Cardiac septum (tissue), 1 donor: ENCODE results near the gene PDPK1. TPM values are rescaled to one million over a fixed set of nuclear protein-coding genes. Genes with fewer than 3 reads are reported as not detected.
"Not testable (repeated sequence)": the region's sequence is repeated elsewhere in the genome, so short reads cannot be mapped to it uniquely, and the experiment has no call there.

Experiments used
- DNase-seq: peaks from one replicate; pipeline ENCODE4 v3.0.0-alpha.2; 2020; ENCODE audit warnings: low spot score
- intact Hi-C: fragments of 100-400 bp; cut with DNase I; formaldehyde crosslinking; loops from one replicate; pipeline ENCODE4 v1.14.0; 2022
- total RNA-seq: library from RNA; stranded (reverse); fragmentation: NEBNext Ultra II Directional; extraction: Animal tissue kit (Norgen Biotek cat#: 25700); gene quantifications from one replicate; pipeline ENCODE4 v1.2.1, GENCODE V29; 2021
- donor health status: DM: no; HTN: no; CAD: no.

Gene PDPK1
- total RNA-seq, 1 donor from 2014 or later: 41.0 TPM

- intact Hi-C loops: loop anchor here (10.0 kb wide), 1 partner anchor 64 kb away; the partner anchor contains the start of genes CEMP1 and PDPK1
- DNase-seq: no peak
These were observed 60.9 kb downstream of the PDPK1 start for GRCh38 chr16:2598723-2599122.

DNA sequence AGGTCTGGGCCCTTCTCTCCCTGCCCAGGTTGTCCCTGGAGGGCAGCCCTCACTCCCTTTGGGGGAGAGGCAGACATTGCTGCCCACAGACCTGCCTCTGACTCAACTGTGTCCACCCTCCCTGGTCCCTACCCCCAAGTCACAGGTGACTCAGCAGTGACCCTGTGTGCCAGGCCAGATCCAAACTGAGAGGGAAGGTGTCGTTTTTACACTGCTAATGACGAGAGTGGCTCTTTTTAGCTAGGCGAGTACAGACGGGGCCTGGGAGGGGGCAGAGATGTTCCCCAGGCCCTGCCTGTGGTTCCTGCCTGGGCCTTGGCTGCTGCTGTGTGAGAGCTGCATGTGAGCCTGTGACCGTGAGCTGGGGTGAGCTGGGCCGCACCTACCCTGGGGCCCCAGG is 61.3 kb downstream of the PDPK1 start:
- not testable (repeated sequence) for DNase-seq
- intact Hi-C loops: loop anchor here (10.0 kb wide), 1 partner anchor 64 kb away; the partner anchor contains the start of genes CEMP1 and PDPK1

- intact Hi-C loops: loop anchor here (10.0 kb wide), 1 partner anchor 65 kb away; the partner anchor contains the start of genes CEMP1 and PDPK1
- DNase-seq: not testable (repeated sequence)
These were observed 62.0 kb downstream of the PDPK1 start for GRCh38 chr16:2599785-2600184.

- intact Hi-C loops, DNase-seq: not testable (repeated sequence)
These were observed 63.6 kb downstream of the PDPK1 start for GRCh38 chr16:2601301-2602025.

DNA sequence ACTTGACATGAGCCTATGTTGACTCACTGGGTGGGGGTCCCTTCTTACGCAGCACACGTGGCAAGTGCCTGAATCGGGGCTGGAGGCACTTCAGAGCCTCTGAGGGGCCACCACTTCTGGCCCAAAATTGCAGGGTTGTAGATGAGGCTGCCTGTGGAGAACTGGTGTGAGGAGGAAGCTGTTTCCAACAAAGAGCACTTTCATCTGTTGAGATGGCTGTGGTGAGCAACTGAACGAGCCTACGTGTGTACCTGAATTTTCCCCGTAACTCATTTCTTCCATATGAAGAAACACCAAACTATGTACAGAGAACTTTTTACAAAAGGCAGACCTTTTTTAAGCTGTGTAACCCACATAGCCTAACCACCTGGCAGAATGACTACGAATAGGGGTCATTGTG is 64.4 kb downstream of the PDPK1 start:
- DNase-seq, intact Hi-C loops: not testable (repeated sequence)

DNA sequence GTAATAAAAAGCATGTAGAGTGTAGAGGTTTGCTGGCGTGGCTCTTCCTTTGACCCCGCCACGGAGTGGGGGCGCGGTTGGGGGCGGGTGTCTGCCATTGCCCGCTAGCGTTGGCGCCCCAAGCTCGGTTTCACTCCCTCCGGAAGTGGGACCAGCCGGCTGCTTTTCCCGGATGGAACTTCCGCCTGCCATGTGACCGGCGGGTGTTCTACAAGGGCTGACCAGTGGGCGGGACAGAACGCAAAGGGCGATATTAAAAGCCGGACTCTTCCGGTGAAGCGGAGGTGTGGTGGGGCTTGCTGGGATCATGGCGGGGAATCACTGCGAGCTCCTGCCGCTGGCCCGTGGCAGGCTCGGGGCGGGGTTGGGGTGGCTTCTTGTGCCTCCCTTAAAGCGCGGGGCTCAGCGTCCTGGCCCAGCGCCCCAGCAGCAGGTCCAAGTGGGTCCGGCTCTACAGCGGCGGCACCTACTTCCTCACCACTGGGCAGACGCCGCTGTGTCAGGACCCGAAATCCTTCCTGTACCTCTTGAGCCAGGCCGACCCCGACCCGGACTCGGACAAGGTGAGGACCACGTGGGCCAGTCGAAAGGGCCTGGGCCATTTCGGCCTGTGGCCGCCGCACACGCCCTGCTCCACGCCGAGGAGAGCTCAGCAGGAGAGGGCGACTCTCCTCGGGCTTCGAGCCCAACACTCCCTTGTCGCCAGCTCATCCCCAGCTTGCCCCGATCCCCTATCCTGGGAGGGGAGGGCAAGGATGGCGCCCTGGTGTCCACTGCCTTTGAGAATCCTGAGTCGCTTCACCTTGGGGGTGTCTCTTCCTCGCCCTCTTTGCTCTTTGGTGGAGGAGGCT is 65.6 kb downstream of the PDPK1 start:
- intact Hi-C loops: no loop called here
- peak; percentile 96 for DNase-seq

DNA sequence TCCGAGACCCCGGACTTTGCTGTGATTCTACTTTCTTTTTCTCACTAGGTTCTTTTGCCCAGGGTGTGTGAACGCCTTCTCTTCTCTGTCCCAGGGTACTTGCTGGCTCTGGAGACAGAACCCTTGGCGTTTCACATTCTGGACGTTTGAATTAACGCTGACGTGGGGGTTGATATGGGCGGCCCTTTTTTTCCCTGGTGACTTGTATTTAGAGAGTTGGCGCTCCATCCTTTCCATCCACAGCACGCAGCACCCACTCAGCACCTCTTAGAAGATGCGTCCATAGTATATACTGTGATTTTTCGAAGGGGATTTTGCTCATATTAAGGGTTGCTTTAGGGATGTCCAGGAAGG is 66.2 kb downstream of the PDPK1 start:
- DNase-seq, intact Hi-C loops: not testable (repeated sequence)

- DNase-seq, intact Hi-C loops: not testable (repeated sequence)
These were observed 69.0 kb downstream of the PDPK1 start for GRCh38 chr16:2606820-2607219.

GRCh38 chr16:2609345-2609744 is 71.5 kb downstream of the PDPK1 start:
- intact Hi-C loops, DNase-seq: not testable (repeated sequence)

GRCh38 chr16:2609827-2610470 is 72.1 kb downstream of the PDPK1 start:
- no peak for DNase-seq
- intact Hi-C loops: no loop called here

DNA sequence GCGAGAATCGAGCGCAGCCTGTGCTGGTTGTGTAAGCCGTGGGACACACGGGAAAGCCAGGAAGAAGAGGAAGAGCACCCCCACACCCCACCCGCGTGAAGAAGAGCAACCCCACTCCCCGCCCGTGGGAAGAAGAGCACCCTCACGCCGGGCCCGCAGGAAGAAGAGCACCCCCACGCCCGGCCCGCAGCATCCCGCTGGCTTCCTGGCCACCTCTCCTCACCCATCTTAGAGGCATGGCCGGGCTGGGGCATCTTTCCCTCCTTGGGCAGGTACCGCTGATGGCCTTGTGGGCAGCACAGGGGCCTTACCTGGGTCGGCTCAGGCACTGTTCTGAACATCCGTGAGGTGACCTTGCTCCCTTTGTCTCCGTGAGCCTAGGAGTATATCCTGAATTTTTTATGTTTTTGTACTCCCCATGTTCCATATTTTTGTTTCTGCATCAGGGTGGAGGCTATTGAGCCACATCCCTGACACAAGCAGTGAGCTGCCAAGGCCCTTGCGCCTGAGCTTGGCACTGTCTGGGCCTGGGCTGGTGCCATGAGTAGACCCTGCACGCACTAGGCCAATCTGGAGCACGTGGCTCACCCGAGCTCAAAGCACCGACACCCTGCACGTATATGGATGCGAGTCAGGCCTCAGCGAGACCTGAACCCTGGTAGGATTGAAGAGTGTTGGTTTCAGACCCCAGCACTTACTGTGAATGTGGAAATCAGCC is 73.1 kb downstream of the PDPK1 start:
- no peak for DNase-seq
- intact Hi-C loops: no loop called here

DNA sequence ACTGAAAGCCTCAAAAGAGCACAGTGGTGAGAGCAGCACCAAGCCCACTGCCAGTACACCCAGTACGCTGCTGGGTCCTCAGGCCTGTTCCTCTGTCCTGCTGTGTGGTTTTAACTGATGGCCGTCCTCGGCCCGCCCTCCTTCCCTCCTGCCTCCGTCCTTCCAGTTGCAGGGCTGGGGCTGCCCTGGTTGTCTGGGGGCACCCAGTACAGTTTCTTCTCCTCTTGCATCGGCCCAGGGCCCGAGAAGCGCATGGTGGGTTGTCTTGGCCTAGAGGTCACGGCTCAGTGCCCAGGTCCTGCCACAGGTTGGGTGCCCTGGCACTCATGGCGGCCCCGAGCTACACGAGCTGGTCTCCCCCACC is 73.7 kb downstream of the PDPK1 start:
- no peak for DNase-seq
- intact Hi-C loops: no loop called here

- DNase-seq, intact Hi-C loops: not testable (repeated sequence)
These were observed 74.1 kb downstream of the PDPK1 start for GRCh38 chr16:2611877-2612276.

GRCh38 chr16:2613251-2613650 is 75.4 kb downstream of the PDPK1 start:
- DNase-seq, intact Hi-C loops: not testable (repeated sequence)

DNA sequence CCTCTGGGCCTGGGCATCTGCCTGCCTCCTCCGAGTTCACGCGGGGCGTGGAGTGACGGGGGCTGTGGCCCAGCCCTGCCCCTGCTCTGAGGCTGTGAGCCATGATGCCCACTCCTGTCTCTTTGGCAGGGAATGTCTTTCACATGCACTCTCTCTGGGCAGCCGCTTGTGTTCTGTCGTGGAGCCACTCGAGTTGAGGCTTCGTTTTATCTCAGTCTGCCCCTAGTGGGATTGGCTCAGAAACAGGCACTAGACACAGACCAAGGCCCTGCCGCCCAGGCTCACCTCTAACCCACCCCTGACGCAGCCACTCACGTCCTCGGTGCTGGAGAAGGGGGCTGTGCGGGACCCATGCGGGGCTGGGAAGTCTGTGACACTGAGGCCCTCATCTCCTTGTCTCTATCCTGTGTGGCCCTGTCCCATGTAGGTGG is 77.0 kb downstream of the PDPK1 start:
- intact Hi-C loops: no loop called here
- DNase-seq: no peak

GRCh38 chr16:2618964-2619363 is 81.1 kb downstream of the PDPK1 start:
- intact Hi-C loops, DNase-seq: not testable (repeated sequence)

GRCh38 chr16:2619628-2620027 is 81.8 kb downstream of the PDPK1 start:
- DNase-seq, intact Hi-C loops: not testable (repeated sequence)

- DNase-seq, intact Hi-C loops: not testable (repeated sequence)
These were observed 83.0 kb downstream of the PDPK1 start for GRCh38 chr16:2620870-2621269.

DNA sequence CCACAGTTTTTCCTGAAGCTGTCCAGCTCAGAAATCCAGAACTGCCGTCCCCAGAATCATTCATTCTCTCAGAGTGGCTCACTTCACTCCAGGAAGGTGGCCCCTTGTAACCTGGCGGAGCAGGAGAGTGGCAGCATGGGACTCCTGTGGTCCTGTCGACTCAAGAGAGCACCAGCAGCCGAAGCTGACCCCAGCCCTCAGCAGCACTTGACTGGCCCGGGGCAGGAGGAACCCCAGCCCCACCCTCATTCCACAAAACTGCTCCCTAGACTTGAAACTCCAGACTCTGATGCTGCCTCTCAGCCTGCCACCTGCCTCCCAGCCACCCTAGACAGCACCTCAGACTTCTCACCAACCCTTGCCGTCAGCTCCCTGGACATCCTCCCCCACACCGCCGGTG is 83.6 kb downstream of the PDPK1 start:
- intact Hi-C loops, DNase-seq: not testable (repeated sequence)
